Panc1 (cell line): ENCODE results near the gene ANK3. TPM values are rescaled to one million over a fixed set of nuclear protein-coding genes. Genes with fewer than 3 reads are reported as not detected.

Experiments
- ATAC-seq: fragments of 200-7000 bp; cut with Tn5 transposase; 2 replicates; pipeline ENCODE4 v1.9.1; 2020; ENCODE audit warnings: mild to moderate bottlenecking, moderate library complexity
- BruUV-seq: library from RNA; stranded (reverse); fragments of 400-500 nt; replicated peaks from 2 replicates; lab custom pipeline; 2021; lab: Mats Ljungman, UMichigan
- CTCF ChIA-PET: fragments of 300-600 bp; sonication (Branson Sonifier 250); formaldehyde crosslinking; loops from one replicate; lab custom pipeline; 2022; ENCODE audit warnings: antibody characterized with exemption; lab: Charles Lee
- POLR2A ChIA-PET: fragments of 300-600 bp; sonication (Branson Sonifier 250); formaldehyde crosslinking; loops from one replicate; lab custom pipeline; 2022; ENCODE audit warnings: antibody characterized with exemption; lab: Charles Lee
- DNase-seq: peaks from one replicate; pipeline ENCODE4 v3.0.0-alpha.2; 2010; ENCODE audit warnings: low read depth, low spot score
- H3K27ac ChIP-seq: 2 replicates; pipeline ENCODE4 v1.5.1; 2011; ENCODE audit warnings: mild to moderate bottlenecking, low read length, inconsistent platforms
- H3K27me3 ChIP-seq: fragments of 200-500 bp; sonication (Bioruptor generic); 2 replicates; pipeline ENCODE4 v1.6.0; 2014; ENCODE audit warnings: low read length, inconsistent platforms; ENCODE audit not compliant: control insufficient read depth, insufficient read depth
- H3K36me3 ChIP-seq: fragments of 200-500 bp; sonication (Bioruptor generic); 2 replicates; pipeline ENCODE4 v1.5.1; 2014; ENCODE audit warnings: inconsistent platforms, mild to moderate bottlenecking, low read length, moderate library complexity; ENCODE audit not compliant: control insufficient read depth, insufficient read depth
- H3K4me1 ChIP-seq: 2 replicates; pipeline ENCODE4 v1.5.1; 2011; ENCODE audit warnings: inconsistent platforms, mild to moderate bottlenecking, low read length, moderate library complexity; ENCODE audit not compliant: control insufficient read depth, insufficient read depth
- H3K4me3 ChIP-seq, 2 experiments: 2 replicates each; pipeline ENCODE4 v1.5.1; 2011 to 2012; ENCODE audit warnings: low read depth in 2 of 2, low read length in 2 of 2, mild to moderate bottlenecking in 2 of 2, inconsistent platforms in 1 of 2, moderate library complexity in 1 of 2
- H3K9me3 ChIP-seq: fragments of 200-500 bp; sonication (Bioruptor generic); 2 replicates; pipeline ENCODE4 v1.5.1; 2014; ENCODE audit warnings: low read depth, mild to moderate bottlenecking, inconsistent platforms, low read length, moderate library complexity; ENCODE audit not compliant: control insufficient read depth, insufficient read depth
- CTCF ChIP-seq: fragments of 450-650 bp; IDR thresholded peaks from 2 replicates; pipeline ENCODE4 v1.5.1; 2017; ENCODE audit warnings: mild to moderate bottlenecking
- POLR2AphosphoS5 ChIP-seq: IDR thresholded peaks from 2 replicates; pipeline ENCODE4 v1.6.1; 2012; ENCODE audit warnings: mild to moderate bottlenecking, low read depth, low read length, moderate library complexity
- REST ChIP-seq, 2 experiments: IDR thresholded peaks; 2 replicates each; pipeline ENCODE4 v1.6.1; 2011 to 2012; ENCODE audit warnings: low read depth in 2 of 2, control low read depth in 1 of 2, low read length in 1 of 2, mild to moderate bottlenecking in 1 of 2, moderate library complexity in 1 of 2; ENCODE audit not compliant: insufficient read depth in 1 of 2
- SIN3A ChIP-seq: IDR thresholded peaks from 2 replicates; pipeline ENCODE4 v1.6.1; 2012; ENCODE audit warnings: low read depth, mild to moderate bottlenecking, low read length, moderate library complexity, borderline replicate concordance; ENCODE audit not compliant: insufficient read depth
- TCF7L2 ChIP-seq: IDR thresholded peaks from 2 replicates; pipeline ENCODE4 v1.6.1; 2011; ENCODE audit warnings: mild to moderate bottlenecking, low read depth, low read length, inconsistent platforms
- in situ Hi-C: cut with HindIII; loops from 2 replicates; pipeline ENCODE4 v1.10.0; 2016; ENCODE audit warnings: low sequenced_read_pairs, low pct_unique_long_range_greater_than_20kb
- intact Hi-C: fragments of 100-400 bp; cut with micrococcal nuclease; formaldehyde crosslinking; loops from one replicate; pipeline ENCODE4 v1.10.0; 2022; ENCODE audit not compliant: unreplicated experiment
- total RNA-seq: library from RNA; stranded (reverse); gene quantifications from one replicate; pipeline ENCODE4 v1.2.1, GENCODE V29; 2021; ENCODE audit not compliant: unreplicated experiment

ANK3 gene
- total RNA-seq, 1 experiment from 2014 or later = 2.5 TPM

- no peaks in the 10 kb centered on the region for H3K36me3 ChIP-seq
- H3K4me3 ChIP-seq = no peak overlapping the region
- H3K27ac ChIP-seq = no peak overlapping the region
- DNase-seq (no peak), ATAC-seq (no peak)
- H3K9me3 ChIP-seq = no peaks in the 10 kb centered on the region
- in situ Hi-C loops = no loop called here
- ChIA-PET POLR2A (interaction anchor here (0.5 to 0.6 kb wide), 2 partner anchors 40 to 332 kb away, joined by 4 to 17 read pairs; no protein-coding TSS in a partner anchor), CTCF (no interaction called here)
- intact Hi-C loops = no loop called here
- BruUV-seq = no TSS peak
- TF ChIP-seq CTCF = no peak
- TF ChIP-seq TCF7L2 = no peak
- TF ChIP-seq SIN3A = no peak
- H3K4me1 ChIP-seq = no peaks in the 10 kb centered on the region
- H3K27me3 ChIP-seq = peaks cover 7% of the 10 kb centered on the region; the same call in 1 of the 2 replicates
Observed at GRCh38 chr10:60425392-60426110, 35.9 kb upstream of the ANK3 start.

GRCh38 chr10:60424971-60425370 is 35.3 kb upstream of the ANK3 start:
- H3K4me1 ChIP-seq = no peaks in the 10 kb centered on the region
- CTCF ChIA-PET = no interaction called here

More at GRCh38 chr10:60424971-60425370, 35.3 kb upstream of the ANK3 start:
- Histone ChIP-seq H3K27ac (no peak overlapping the region), H3K27me3 (peaks cover 9% of the 10 kb centered on the region; the same call in 1 of the 2 replicates), H3K9me3 (no peaks in the 10 kb centered on the region), H3K4me3 (no peak overlapping the region), H3K36me3 (no peaks in the 10 kb centered on the region)
- no TSS peak for BruUV-seq
- no peak for DNase-seq
- POLR2A ChIA-PET = no interaction called here
- no peak for ATAC-seq
- TF ChIP-seq CTCF (no peak), REST (IDR thresholded peaks at IDR 0.05; ENCODE audit: insufficient read depth in 1 of 2, low read depth in 2 of 2, low read length in 1 of 2) (no peak), SIN3A (no peak), TCF7L2 (no peak), POLR2AphosphoS5 (no peak)
- intact Hi-C loops = no loop called here
- in situ Hi-C loops = no loop called here
